CD14-positive monocyte (primary cell): ENCODE measurements around the gene ADGRG6. TPM values are rescaled to one million over a fixed set of nuclear protein-coding genes. Genes with fewer than 3 reads are reported as not detected.

Experiments
- DNase-seq, 3 donors: peaks; one replicate each; pipeline ENCODE4 v3.0.0-alpha.2; 2011 to 2022
- H2AFZ ChIP-seq: 2 replicates; pipeline ENCODE4 v1.6.0; 2012; ENCODE audit warnings: mild to moderate bottlenecking, low read depth, low read length, inconsistent platforms; ENCODE audit not compliant: insufficient read depth, poor library complexity, severe bottlenecking
- H3K27ac ChIP-seq, 2 donors: 1 replicate in 1 of 2; 2 replicates in 1 of 2; pipeline ENCODE4 v1.5.1; 2012 to 2013; ENCODE audit warnings: low read length in 2 of 2, control low read depth in 1 of 2, inconsistent platforms in 1 of 2, low read depth in 1 of 2, mild to moderate bottlenecking in 1 of 2
- H3K27me3 ChIP-seq, 2 donors: one replicate each; pipeline versions ENCODE4 v1.6.0 to v1.6.1; 2011 to 2013; ENCODE audit warnings: low read length in 2 of 2; ENCODE audit not compliant: control insufficient read depth in 2 of 2, insufficient read depth in 2 of 2
- H3K36me3 ChIP-seq, 2 donors: replicated peaks in 1 of 2; 1 replicate in 1 of 2; 2 replicates in 1 of 2; pipeline versions ENCODE4 v1.5.1 to v1.6.1; 2012 to 2013; ENCODE audit warnings: low read length in 2 of 2, control low read depth in 1 of 2, inconsistent platforms in 1 of 2, mild to moderate bottlenecking in 1 of 2; ENCODE audit not compliant: insufficient read depth in 2 of 2, control insufficient read depth in 1 of 2
- H3K4me1 ChIP-seq, 2 donors: 1 replicate in 1 of 2; 2 replicates in 1 of 2; pipeline versions ENCODE4 v1.5.1 to v1.6.1; 2012 to 2013; ENCODE audit warnings: low read length in 2 of 2, control low read depth in 1 of 2, inconsistent platforms in 1 of 2, mild to moderate bottlenecking in 1 of 2, moderate library complexity in 1 of 2; ENCODE audit not compliant: insufficient read depth in 2 of 2, control insufficient read depth in 1 of 2
- H3K4me2 ChIP-seq: replicated peaks from 2 replicates; pipeline ENCODE3; 2012; ENCODE audit warnings: low read length, moderate library complexity, mild to moderate bottlenecking; ENCODE audit not compliant: poor library complexity, severe bottlenecking; ENCODE audit errors: extremely low read depth
- H3K4me3 ChIP-seq, 3 experiments: fragments of 200-600 bp in 1 of 3; sonication (generic) in 1 of 3; replicated peaks in 1 of 3; 1 replicate in 2 of 3; 2 replicates in 1 of 3; pipeline ENCODE4 v1.5.1; 2011 to 2013; ENCODE audit warnings: low read length in 3 of 3, mild to moderate bottlenecking in 3 of 3, control low read depth in 2 of 3, low read depth in 2 of 3, inconsistent platforms in 1 of 3, moderate library complexity in 1 of 3
- H3K79me2 ChIP-seq: 2 replicates; pipeline ENCODE4 v1.6.0; 2012; ENCODE audit warnings: mild to moderate bottlenecking, control low read depth, inconsistent platforms, low read length, moderate library complexity; ENCODE audit not compliant: insufficient read depth
- H3K9ac ChIP-seq: 2 replicates; pipeline ENCODE4 v1.6.0; 2017; ENCODE audit warnings: low read length, mild to moderate bottlenecking; ENCODE audit not compliant: insufficient read depth, poor library complexity, severe bottlenecking
- H3K9me3 ChIP-seq, 2 donors: replicated peaks in 1 of 2; 1 replicate in 1 of 2; 2 replicates in 1 of 2; pipeline versions ENCODE4 v1.5.1 to v1.6.1; 2012 to 2013; ENCODE audit warnings: low read length in 2 of 2, control low read depth in 1 of 2; ENCODE audit not compliant: control insufficient read depth in 1 of 2, insufficient read depth in 1 of 2
- H4K20me1 ChIP-seq: 2 replicates; pipeline ENCODE4 v1.6.0; 2012; ENCODE audit warnings: mild to moderate bottlenecking, low read length, control low read depth, moderate library complexity; ENCODE audit not compliant: insufficient read depth
- H3K27ac Mint-ChIP-seq, 7 donors: one replicate each; pipeline ENCODE4 v1.8.0; 2020; ENCODE audit warnings: mild to moderate bottlenecking in 7 of 7, mixed read lengths in 7 of 7, moderate library complexity in 6 of 7, inconsistent platforms in 2 of 7
- H3K27me3 Mint-ChIP-seq, 3 donors: one replicate each; pipeline ENCODE4 v1.8.0; 2021 to 2022; ENCODE audit warnings: low read depth in 3 of 3, mild to moderate bottlenecking in 3 of 3, mixed read lengths in 3 of 3, moderate library complexity in 3 of 3, inconsistent platforms in 1 of 3
- H3K36me3 Mint-ChIP-seq, 2 donors: one replicate each; pipeline ENCODE4 v1.8.0; 2020; ENCODE audit warnings: mixed read lengths in 2 of 2, inconsistent platforms in 1 of 2, mild to moderate bottlenecking in 1 of 2
- H3K4me1 Mint-ChIP-seq: one replicate; pipeline ENCODE4 v1.8.0; 2020; ENCODE audit warnings: mild to moderate bottlenecking, mixed read lengths
- H3K4me3 Mint-ChIP-seq, 2 donors: one replicate each; pipeline ENCODE4 v1.8.0; 2020; ENCODE audit warnings: mild to moderate bottlenecking in 2 of 2, mixed read lengths in 2 of 2, moderate library complexity in 1 of 2
- H3K9me3 Mint-ChIP-seq, 7 donors: one replicate each; pipeline ENCODE4 v1.8.0; 2020 to 2022; ENCODE audit warnings: mixed read lengths in 7 of 7, mild to moderate bottlenecking in 6 of 7, moderate library complexity in 6 of 7, inconsistent platforms in 2 of 7
- CTCF ChIP-seq: fragments of 200-600 bp; IDR thresholded peaks from one replicate; pipeline ENCODE4 v1.8.0; 2022; ENCODE audit warnings: antibody characterized with exemption, mild to moderate bottlenecking
- WGBS: methylation state at CpG from one replicate; pipeline ENCODE4 v1.1.5; 2013; ENCODE audit warnings: missing lambda C conversion rate; ENCODE audit not compliant: insufficient coverage; 5-methylcytosine and 5-hydroxymethylcytosine counted together
- intact Hi-C, 2 donors: fragments of 100-400 bp; cut with micrococcal nuclease; formaldehyde crosslinking; loops; one replicate each; pipeline versions ENCODE4 v1.15.0 to v1.15.1; 2023
- polyA plus RNA-seq, 3 donors: library from polyadenylated mRNA; depleted of rRNA in 1 of 3; unstranded in 2 of 3; stranded (reverse) in 1 of 3; fragments of 300-500 nt in 2 of 3; fragments of >200 nt in 1 of 3; fragmentation: Illumina TruSeq in 2 of 3; gene quantifications; 1 replicate in 2 of 3; 2 replicates in 1 of 3; pipeline ENCODE4 v1.2.3, GENCODE V29; 2012 to 2021

The ADGRG6 gene
- polyA plus RNA-seq, 3 donors: 0.18 to 0.31 TPM; not detected in 1

GRCh38 chr6:142414462-142415250, 112.8 kb downstream of the ADGRG6 start:
- no peaks in the 10 kb centered on the region for H3K9me3 ChIP-seq
- no peak for DNase-seq
- no CpG with 5 or more reads among the region's 8 CpGs for WGBS
- no peak overlapping the region for H3K27ac ChIP-seq
- no peak overlapping the region for H2AFZ ChIP-seq
- no peaks in the 10 kb centered on the region for H3K27me3 ChIP-seq
- H3K9me3 Mint-ChIP-seq: peaks cover 0 to 1% (median 0%) of the 10 kb centered on the region in 7 donors
- no peak overlapping the region for H3K4me3 ChIP-seq
- no peak for TF ChIP-seq CTCF
- H3K4me3 Mint-ChIP-seq: no peak overlapping the region
- H3K36me3 ChIP-seq: no peaks in the 10 kb centered on the region
- H3K36me3 Mint-ChIP-seq: no peaks in the 10 kb centered on the region
- peaks cover 0 to 2% (median 1%) of the 10 kb centered on the region in 3 donors for H3K27me3 Mint-ChIP-seq
- no peak overlapping the region for H3K9ac ChIP-seq
- H3K79me2 ChIP-seq: no peaks in the 10 kb centered on the region
- intact Hi-C loops: no loop called here
- no peaks in the 10 kb centered on the region for H4K20me1 ChIP-seq
- H3K4me1 Mint-ChIP-seq: no peaks in the 10 kb centered on the region
- H3K4me1 ChIP-seq: no peaks in the 10 kb centered on the region
- H3K27ac Mint-ChIP-seq: no peak overlapping the region
- H3K4me2 ChIP-seq: no peak overlapping the region

GRCh38 chr6:142416179-142416578, 114.4 kb downstream of the ADGRG6 start:
- Histone ChIP-seq H3K27me3 (no peaks in the 10 kb centered on the region), H4K20me1 (no peaks in the 10 kb centered on the region), H3K4me2 (no peak overlapping the region), H3K27ac (no peak overlapping the region), H3K4me1 (no peaks in the 10 kb centered on the region), H3K9ac (no peak overlapping the region), H3K79me2 (no peaks in the 10 kb centered on the region), H3K4me3 (no peak overlapping the region), H3K9me3 (no peaks in the 10 kb centered on the region), H3K36me3 (no peaks in the 10 kb centered on the region), H2AFZ (no peak overlapping the region)
- WGBS: 100% methylated on average over 1 of the region's 3 CpGs
- no peak overlapping the region for H3K4me3 Mint-ChIP-seq
- no peak for TF ChIP-seq CTCF
- no peaks in the 10 kb centered on the region for H3K36me3 Mint-ChIP-seq
- no peak overlapping the region for H3K27ac Mint-ChIP-seq
- H3K9me3 Mint-ChIP-seq: peaks cover 0 to 1% (median 0%) of the 10 kb centered on the region in 7 donors
- H3K4me1 Mint-ChIP-seq: no peaks in the 10 kb centered on the region
- peaks cover 0 to 2% (median 1%) of the 10 kb centered on the region in 3 donors for H3K27me3 Mint-ChIP-seq
- intact Hi-C loops: no loop called here
- DNase-seq: no peak
